A549 (cell line): ENCODE results near the gene SRD5A3.

ENCODE experiments used
- CEBPB ChIP-seq, 2 experiments: fragments of >200 bp in 1 of 2; sonication (Bioruptor Twin) in 1 of 2; formaldehyde crosslinking in 1 of 2; IDR thresholded peaks; 2 replicates each; pipeline ENCODE4 v1.6.1; 2012 to 2016
- HDAC2 ChIP-seq: fragments of 200-600 bp; sonication (generic); IDR thresholded peaks from 2 replicates; pipeline ENCODE4 v1.6.1; 2016
- POLR2A ChIP-seq: IDR thresholded peaks from 2 replicates; pipeline ENCODE4 v1.6.1; 2012; ENCODE audit warnings: mild to moderate bottlenecking, low read length
- POLR2AphosphoS2 ChIP-seq: conservative IDR thresholded peaks from 2 replicates; pipeline ENCODE4 v1.6.1; 2012; ENCODE audit warnings: low read length, improper control_type of control experiment, inconsistent platforms
- TF ChIP-seq, protein P1 (sequence below): fragments of >200 bp; sonication (Bioruptor Twin); formaldehyde crosslinking; IDR thresholded peaks from 3 replicates; pipeline ENCODE4 v1.5.1; 2016

DNA sequence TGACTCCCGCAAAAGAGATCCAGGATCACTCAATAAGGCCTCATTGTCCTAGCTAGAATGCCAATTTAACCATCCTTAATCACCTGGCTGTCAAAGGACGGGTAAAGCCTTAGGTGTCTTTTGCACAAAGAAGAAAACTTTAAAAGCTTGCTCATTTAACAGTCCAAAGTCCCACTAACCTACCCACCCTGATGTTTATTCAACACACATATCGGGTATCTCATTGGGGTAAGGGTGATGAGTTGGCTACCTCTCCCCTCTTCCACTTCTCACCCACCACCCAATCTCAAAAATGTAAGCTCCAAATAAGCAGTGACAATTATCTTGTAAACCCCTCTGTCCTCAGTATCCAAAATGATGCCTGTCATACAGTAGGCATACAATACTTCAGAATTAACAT is 988 bp upstream of the SRD5A3 start:
- TF ChIP-seq, protein P1, sequence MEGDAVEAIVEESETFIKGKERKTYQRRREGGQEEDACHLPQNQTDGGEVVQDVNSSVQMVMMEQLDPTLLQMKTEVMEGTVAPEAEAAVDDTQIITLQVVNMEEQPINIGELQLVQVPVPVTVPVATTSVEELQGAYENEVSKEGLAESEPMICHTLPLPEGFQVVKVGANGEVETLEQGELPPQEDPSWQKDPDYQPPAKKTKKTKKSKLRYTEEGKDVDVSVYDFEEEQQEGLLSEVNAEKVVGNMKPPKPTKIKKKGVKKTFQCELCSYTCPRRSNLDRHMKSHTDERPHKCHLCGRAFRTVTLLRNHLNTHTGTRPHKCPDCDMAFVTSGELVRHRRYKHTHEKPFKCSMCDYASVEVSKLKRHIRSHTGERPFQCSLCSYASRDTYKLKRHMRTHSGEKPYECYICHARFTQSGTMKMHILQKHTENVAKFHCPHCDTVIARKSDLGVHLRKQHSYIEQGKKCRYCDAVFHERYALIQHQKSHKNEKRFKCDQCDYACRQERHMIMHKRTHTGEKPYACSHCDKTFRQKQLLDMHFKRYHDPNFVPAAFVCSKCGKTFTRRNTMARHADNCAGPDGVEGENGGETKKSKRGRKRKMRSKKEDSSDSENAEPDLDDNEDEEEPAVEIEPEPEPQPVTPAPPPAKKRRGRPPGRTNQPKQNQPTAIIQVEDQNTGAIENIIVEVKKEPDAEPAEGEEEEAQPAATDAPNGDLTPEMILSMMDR: no peak
- TF ChIP-seq CEBPB (IDR thresholded peaks at IDR 0.05): no peak
- TF ChIP-seq POLR2A: no peak
- TF ChIP-seq HDAC2: no peak
- TF ChIP-seq POLR2AphosphoS2: no peak
